ENCODE data around the gene DOCK4.

GRCh38 chr7:111919164-111919563 lies 287.0 kb downstream of the DOCK4 start:
- TF ChIP-seq CTCF (IDR thresholded peaks at IDR 0.05) (no peak), ZFX (IDR thresholded peaks at IDR 0.05; ENCODE audit: borderline replicate concordance) (no peak)

All from 22Rv1 (cell line).